ENCODE results near the gene SLC26A1.

DNA sequence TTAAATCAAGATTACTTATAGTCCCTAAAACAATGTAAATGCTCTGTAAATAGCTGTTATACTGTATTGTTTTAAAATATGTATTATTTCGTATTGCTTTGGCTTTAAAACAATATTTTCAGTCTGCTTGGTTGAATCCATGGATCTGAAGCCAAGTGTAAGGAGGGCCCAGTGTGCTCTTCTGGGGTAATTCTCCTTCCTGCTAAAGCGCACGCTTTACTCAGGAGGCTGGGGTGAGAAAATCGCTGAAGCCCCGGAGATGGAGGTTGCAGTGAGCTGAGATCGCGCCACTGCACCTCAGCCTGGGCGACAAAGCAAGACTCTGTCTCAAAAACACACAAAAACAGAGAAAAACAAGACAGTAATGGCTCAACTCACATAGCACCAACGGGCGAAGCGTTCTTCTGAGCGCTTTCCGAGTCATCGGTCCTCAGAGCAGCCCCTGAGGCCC, 6.8 kb downstream of the SLC26A1 start:
- no peak for TF ChIP-seq POLR2A (IDR thresholded peaks at IDR 0.05)
- no peak for TF ChIP-seq POLR2AphosphoS5 (IDR thresholded peaks at IDR 0.05)
